Activated CD4-positive, alpha-beta memory T cell treated with anti-CD3 and anti-CD28 coated beads for 36 hours (primary cell): ENCODE results near the gene IRF2BP2. TPM values are rescaled to one million over a fixed set of nuclear protein-coding genes. Genes with fewer than 3 reads are reported as not detected.
A peak's percentile ranks its signal among the peaks of the same experiment; 100 is the strongest.

ENCODE experiments used
- CTCF ChIA-PET: fragments of 350-600 bp; sonication (Branson Sonifier 250); formaldehyde crosslinking; loops from one replicate; lab custom pipeline; 2021; ENCODE audit warnings: antibody characterized with exemption, inconsistent platforms; lab: Charles Lee
- POLR2A ChIA-PET: fragments of 350-600 bp; sonication (Branson Sonifier 250); formaldehyde crosslinking; loops from one replicate; lab custom pipeline; 2021; ENCODE audit warnings: antibody characterized with exemption; lab: Charles Lee
- DNase-seq: peaks from one replicate; pipeline ENCODE4 v3.0.0-alpha.2; 2020
- H3K27ac Mint-ChIP-seq: one replicate; pipeline ENCODE4 v1.8.0; 2021; ENCODE audit warnings: mixed read lengths
- H3K27me3 Mint-ChIP-seq: one replicate; pipeline ENCODE4 v1.8.0; 2021; ENCODE audit warnings: mixed read lengths
- H3K36me3 Mint-ChIP-seq: one replicate; pipeline ENCODE4 v1.8.0; 2021; ENCODE audit warnings: mixed read lengths
- H3K4me1 Mint-ChIP-seq: one replicate; pipeline ENCODE4 v1.8.0; 2021; ENCODE audit warnings: low read depth, mixed read lengths
- H3K4me3 Mint-ChIP-seq: one replicate; pipeline ENCODE4 v1.8.0; 2021; ENCODE audit warnings: mild to moderate bottlenecking, mixed read lengths
- H3K9me3 Mint-ChIP-seq: one replicate; pipeline ENCODE4 v1.8.0; 2021; ENCODE audit warnings: mixed read lengths
- intact Hi-C: fragments of 100-400 bp; cut with micrococcal nuclease; formaldehyde crosslinking; loops from one replicate; pipeline ENCODE4 v1.15.1; 2023
- total RNA-seq, 2 experiments: library from RNA; stranded (reverse); gene quantifications; one replicate each; pipeline ENCODE4 v1.2.3, GENCODE V29; 2021

IRF2BP2 gene
- total RNA-seq, 2 experiments from 2014 or later = 139 to 147 TPM

DNA sequence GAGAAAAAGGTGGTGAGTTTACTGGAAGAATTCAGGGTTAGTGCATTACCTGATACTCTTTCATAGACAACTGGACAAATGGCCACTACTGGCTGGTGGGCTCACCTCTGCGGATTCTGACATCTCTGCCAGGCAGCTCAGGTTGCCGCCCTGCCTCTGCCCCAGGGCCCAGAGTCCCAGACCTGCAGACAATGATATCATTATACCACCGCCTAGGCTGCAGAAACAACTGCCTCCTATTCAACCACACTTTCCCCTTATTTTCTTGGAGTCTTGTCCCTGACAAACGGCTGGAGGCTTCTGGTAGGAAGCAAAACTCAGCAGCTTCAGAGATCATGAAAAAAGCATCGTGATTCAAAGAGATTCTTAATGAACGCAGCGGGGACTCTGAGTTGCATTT lies 37.0 kb downstream of the IRF2BP2 start:
- Mint-ChIP-seq H3K4me3 (no peak overlapping the region), H3K27me3 (no peaks in the 10 kb centered on the region), H3K9me3 (no peaks in the 10 kb centered on the region), H3K36me3 (no peaks in the 10 kb centered on the region), H3K4me1 (no peaks in the 10 kb centered on the region), H3K27ac (no peak overlapping the region)
- intact Hi-C loops = no loop called here
- ChIA-PET CTCF (no interaction called here), POLR2A (no interaction called here)
- no peak for DNase-seq

DNA sequence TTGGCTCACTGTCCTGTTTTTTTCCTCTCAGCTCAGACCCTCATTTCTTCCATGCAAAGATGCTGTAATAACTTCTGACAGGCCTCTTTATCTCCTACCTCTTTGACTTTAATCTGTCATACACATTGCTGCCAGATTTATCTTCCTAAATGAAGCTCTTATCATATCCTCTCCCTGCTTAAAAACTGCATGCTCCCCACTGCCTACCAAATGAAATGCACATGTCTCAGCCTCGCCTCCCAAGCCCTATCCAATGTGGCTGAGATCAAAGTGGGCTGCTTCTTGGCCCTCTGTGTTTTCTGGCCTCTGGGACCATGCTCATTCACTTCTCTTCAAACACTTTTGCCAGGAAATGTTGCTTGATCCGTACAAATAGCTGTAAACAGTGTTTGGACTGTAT lies 38.3 kb downstream of the IRF2BP2 start:
- Mint-ChIP-seq H3K27me3 (peaks cover 2% of the 10 kb centered on the region), H3K4me3 (no peak overlapping the region), H3K9me3 (no peaks in the 10 kb centered on the region), H3K27ac (no peak overlapping the region), H3K36me3 (no peaks in the 10 kb centered on the region), H3K4me1 (no peaks in the 10 kb centered on the region)
- intact Hi-C loops = loop anchor here (2.0 kb wide), 1 partner anchor 19 kb away; no protein-coding TSS in a partner anchor
- ChIA-PET CTCF (interaction anchor here (0.6 kb wide), 2 partner anchors 780 to 808 kb away, joined by 3 read pairs; no protein-coding TSS in a partner anchor), POLR2A (no interaction called here)
- DNase-seq = no peak

DNA sequence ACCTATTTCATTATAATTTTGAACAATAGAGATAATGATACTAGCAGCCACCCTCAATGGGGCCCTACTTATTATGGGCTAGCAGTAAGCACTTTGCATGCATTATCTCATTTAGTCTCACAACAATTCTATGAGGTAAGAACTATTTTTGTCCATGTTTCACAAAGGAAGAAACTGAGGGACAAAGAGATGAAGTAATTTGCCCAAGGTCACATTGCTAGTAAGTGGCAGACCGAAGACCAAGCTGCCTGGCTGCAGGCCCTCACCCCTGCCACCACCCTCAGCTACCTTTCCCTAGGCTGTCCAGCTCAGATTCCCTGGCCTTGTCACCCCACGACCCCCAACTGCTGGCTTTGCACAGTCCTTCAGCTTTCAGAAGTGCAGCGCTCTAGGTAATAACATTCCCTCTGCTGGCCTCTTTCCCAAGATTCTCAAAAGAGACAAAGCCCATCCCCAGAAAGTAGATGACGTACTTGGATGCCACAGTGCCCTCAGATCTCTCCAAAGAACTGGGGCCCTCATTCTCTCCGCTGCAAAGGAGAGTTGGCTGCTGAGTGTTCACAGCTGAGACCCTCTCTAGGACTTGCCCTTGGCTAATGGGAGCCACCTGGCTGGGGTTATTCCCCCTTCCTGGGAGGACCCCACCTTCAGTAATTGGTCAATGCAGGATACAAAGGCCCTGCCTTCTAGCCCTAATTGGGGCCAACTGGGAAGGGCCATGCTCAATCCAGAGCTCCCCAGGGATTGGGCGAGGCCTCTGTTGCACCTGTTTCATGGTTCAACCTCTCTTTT lies 39.5 kb downstream of the IRF2BP2 start:
- CTCF ChIA-PET = no interaction called here
- Mint-ChIP-seq H3K36me3 (no peaks in the 10 kb centered on the region), H3K27me3 (peaks cover 2% of the 10 kb centered on the region), H3K27ac (no peak overlapping the region), H3K4me1 (no peaks in the 10 kb centered on the region), H3K4me3 (no peak overlapping the region), H3K9me3 (no peaks in the 10 kb centered on the region)
- DNase-seq = no peak
- POLR2A ChIA-PET = no interaction called here
- intact Hi-C loops = loop anchor here (2.0 kb wide), 1 partner anchor 20 kb away; no protein-coding TSS in a partner anchor

DNA sequence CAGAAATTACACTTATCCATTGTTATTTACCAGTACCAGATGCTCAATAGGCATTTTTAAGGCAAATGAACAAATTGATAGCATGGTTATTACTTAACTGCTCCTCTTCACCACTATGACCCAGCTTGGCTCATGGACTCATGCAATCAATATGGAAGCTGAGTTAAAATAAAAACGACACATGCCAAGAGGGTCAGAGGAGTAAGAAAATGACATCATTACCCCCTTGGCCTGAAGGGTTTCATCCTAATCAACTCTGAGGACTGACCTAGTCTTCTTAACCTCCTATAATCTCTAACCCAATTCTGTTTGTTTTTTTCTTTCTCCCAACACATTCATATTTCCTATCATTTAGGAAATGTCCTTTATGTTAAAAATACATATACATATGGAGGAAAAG lies 41.6 kb downstream of the IRF2BP2 start:
- Mint-ChIP-seq H3K9me3 (no peaks in the 10 kb centered on the region), H3K27ac (no peak overlapping the region), H3K27me3 (peaks cover 2% of the 10 kb centered on the region), H3K4me3 (no peak overlapping the region), H3K36me3 (no peaks in the 10 kb centered on the region), H3K4me1 (peaks cover 6% of the 10 kb centered on the region)
- POLR2A ChIA-PET = no interaction called here
- no peak for DNase-seq
- intact Hi-C loops = no loop called here
- CTCF ChIA-PET = no interaction called here

DNA sequence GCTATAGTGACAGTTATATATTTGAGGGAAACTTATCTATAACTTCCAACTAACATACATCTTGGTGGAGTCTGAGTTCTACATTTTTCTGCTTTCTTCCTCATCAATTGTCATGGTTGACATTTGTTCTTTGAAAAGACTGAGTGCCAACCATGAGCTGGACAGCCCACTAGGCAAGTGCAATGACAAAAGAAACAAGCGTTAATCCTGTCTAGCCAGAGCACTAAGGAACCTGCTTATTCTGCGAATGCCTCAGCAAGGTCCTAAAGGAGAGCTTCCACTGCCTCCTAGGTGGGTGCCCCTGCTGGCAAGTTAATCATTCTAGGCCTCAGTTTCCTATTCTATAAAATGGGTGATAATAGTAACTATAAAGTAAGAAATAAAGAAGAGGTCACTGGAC lies 44.8 kb downstream of the IRF2BP2 start:
- ChIA-PET CTCF (no interaction called here), POLR2A (no interaction called here)
- Mint-ChIP-seq H3K36me3 (no peaks in the 10 kb centered on the region), H3K4me1 (peaks cover 6% of the 10 kb centered on the region), H3K9me3 (no peaks in the 10 kb centered on the region), H3K27ac (no peak overlapping the region), H3K27me3 (peaks cover 2% of the 10 kb centered on the region), H3K4me3 (no peak overlapping the region)
- no peak for DNase-seq
- intact Hi-C loops = no loop called here

DNA sequence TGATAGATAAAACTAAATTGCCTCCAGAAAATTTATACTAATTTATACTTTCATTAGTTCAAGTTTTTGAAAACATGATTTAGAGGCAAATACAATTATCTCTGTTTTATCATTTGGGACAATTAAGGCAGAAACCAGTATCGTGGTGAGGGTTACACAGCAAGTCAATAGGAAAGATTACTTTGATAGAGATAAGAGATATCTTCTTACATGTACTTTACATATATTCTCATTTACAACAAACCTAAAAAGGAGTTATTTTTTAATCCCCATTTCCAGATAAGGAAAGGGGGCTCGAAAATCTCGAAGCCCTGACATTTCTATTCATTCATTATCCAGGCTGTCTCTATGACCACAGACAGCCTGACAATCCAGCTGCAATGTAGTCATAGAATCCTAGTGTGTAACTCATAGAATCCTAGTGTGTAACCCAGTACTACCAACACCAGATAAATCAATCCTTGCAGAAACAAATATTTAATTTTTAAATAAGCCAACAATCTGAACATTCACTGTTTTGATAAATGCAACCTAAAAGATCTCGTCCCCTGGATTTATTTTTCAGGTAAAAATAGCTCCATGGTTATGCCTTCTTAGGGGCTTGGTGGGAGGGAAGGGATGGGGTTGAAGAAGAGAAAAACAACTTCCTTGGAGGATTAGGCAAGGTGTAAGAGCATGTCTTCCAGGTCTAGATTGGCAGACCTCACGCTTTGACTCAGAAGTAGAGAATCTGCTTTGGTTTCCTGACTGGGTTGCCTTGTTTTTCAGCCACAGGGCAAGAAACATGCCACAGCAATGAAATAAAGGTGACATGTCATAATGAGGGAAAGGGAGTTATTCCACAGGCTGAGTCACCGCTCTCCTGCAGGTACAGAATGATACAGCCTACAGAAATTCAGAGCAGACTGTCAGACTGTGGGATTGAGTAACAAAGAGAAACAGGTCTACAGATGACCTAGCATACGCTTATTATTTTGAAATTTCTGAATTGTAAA lies 45.6 kb downstream of the IRF2BP2 start:
- Mint-ChIP-seq H3K4me3 (no peak overlapping the region), H3K4me1 (peaks cover 6% of the 10 kb centered on the region), H3K27ac (no peak overlapping the region), H3K36me3 (no peaks in the 10 kb centered on the region), H3K27me3 (peaks cover 2% of the 10 kb centered on the region), H3K9me3 (no peaks in the 10 kb centered on the region)
- peak; percentile 48 for DNase-seq
- POLR2A ChIA-PET = no interaction called here
- intact Hi-C loops = no loop called here
- CTCF ChIA-PET = no interaction called here

DNA sequence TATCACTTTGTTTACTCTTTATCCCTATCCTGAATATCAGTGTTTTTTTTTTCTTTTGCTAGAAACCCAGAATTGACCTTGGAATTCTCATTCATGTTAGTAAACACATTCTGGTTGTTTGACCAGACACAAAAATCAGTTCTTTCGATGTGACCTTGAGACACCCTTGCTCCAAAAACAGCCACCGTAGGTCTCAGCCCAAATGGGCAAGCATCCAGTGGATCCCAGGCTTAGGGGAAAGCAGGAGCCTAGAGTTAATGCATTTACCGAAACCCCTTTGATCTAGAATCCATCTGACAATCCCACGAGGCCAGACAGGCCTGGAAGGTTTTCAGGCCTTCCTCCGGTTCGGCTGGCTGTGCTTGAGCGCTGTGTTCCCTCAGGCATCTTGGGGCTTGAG lies 47.6 kb downstream of the IRF2BP2 start:
- Mint-ChIP-seq H3K36me3 (no peaks in the 10 kb centered on the region), H3K4me3 (no peak overlapping the region), H3K4me1 (peaks cover 6% of the 10 kb centered on the region), H3K9me3 (no peaks in the 10 kb centered on the region), H3K27me3 (peaks cover 2% of the 10 kb centered on the region), H3K27ac (no peak overlapping the region)
- no peak for DNase-seq
- POLR2A ChIA-PET = no interaction called here
- intact Hi-C loops = no loop called here
- CTCF ChIA-PET = no interaction called here

DNA sequence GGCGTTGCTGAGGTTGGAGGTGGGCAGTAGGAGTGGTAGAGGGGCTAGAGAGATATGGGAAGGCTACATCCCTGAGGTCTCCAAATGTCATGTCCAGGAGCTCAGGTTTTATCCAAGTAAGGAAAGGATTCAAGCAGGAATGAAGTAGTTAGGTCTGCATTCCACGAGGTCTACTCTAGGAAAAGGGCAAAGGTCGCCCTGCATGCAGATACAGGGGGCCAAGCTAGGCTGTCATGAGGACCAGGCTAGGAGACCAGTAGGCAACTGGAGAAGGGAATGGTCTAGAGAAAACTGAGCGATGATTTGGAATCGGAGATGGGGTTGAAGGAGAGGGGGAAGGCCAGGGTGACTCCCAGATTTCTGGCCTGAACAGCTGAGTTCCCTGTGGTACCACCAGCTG lies 48.7 kb downstream of the IRF2BP2 start:
- no peak for DNase-seq
- no peaks in the 10 kb centered on the region for H3K9me3 Mint-ChIP-seq
- POLR2A ChIA-PET = no interaction called here
- H3K36me3 Mint-ChIP-seq = no peaks in the 10 kb centered on the region
- H3K27ac Mint-ChIP-seq = no peak overlapping the region
- H3K4me1 Mint-ChIP-seq = peaks cover 6% of the 10 kb centered on the region
- no peak overlapping the region for H3K4me3 Mint-ChIP-seq
- H3K27me3 Mint-ChIP-seq = no peaks in the 10 kb centered on the region
- intact Hi-C loops = no loop called here
- CTCF ChIA-PET = no interaction called here

DNA sequence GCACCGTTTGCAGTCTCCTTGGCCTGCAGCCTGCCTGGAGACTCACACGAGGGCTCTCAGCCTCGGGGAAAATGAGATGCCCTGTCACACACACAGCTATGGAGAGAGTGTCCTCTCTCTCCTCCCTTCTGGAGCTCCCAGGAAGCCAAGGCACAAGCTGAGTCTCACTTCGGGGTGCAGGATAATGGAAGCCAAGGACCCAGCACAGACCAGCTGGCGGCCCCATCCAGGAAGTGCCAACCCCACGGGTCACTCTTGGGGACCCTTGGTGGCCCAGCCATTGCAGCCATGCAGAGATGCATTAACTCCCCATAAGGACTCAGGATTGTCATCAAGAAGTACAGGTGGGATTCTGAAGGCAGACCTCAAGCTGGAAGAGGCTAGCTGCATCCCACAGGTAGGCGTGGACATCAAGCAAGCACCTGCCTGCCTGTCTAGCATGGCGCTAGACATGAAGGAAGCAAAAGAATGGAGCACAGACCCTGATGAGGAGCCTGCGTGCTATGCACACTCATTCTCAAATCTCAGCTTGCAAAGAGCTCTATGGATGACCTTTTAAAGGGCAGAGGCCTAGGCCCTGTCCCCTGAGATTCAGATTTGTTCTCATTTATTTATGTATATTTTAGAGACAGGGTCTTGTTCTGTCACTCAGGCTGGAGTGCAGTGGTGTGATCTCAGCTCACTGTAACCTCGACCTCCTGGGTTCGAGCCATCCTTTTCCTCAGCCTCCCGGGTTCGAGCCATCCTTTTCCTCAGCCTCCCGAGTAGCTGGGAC lies 49.9 kb downstream of the IRF2BP2 start:
- no peak overlapping the region for H3K4me3 Mint-ChIP-seq

DNA sequence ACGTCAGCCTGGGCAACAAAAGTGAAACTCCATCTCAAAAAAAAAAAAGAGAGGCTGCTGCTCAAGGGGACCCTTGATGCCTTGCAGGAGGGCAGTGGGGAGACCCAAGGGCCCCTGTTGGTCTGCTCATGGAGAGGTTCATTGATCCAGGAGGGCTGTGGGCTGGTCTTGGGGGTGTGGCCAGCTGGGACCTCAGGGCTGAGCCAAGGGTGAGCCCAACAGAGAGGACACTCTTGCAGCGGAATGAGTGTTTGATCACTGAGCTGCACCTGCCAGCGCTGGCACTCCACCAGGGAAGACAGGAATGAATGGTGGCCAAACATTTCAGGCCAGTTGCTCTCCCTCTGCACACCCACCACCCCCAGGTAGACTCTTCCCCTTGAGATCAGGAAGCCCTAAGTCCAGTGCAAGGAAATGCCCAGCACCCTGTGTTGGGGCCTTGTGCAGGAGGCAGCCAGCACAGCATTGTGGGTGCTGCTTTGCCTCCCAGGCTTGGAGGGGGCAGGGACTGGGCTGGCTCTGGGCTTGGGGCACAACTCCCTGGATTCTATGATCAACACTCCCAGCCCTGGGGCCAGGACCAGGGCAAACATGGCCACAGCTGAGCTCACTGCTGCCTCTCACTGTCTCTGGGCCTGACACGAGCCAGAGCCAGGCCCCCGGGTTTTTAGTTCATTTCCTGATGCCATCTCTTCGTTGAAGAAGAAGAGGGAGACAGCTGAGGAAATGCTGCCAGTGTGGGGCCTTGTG lies 50.7 kb downstream of the IRF2BP2 start:
- no peaks in the 10 kb centered on the region for H3K9me3 Mint-ChIP-seq
- no peak overlapping the region for H3K4me3 Mint-ChIP-seq
- H3K4me1 Mint-ChIP-seq = no peaks in the 10 kb centered on the region
- no peaks in the 10 kb centered on the region for H3K27me3 Mint-ChIP-seq
- POLR2A ChIA-PET = no interaction called here
- CTCF ChIA-PET = no interaction called here
- H3K27ac Mint-ChIP-seq = no peak overlapping the region
- intact Hi-C loops = no loop called here
- DNase-seq = no peak
- no peaks in the 10 kb centered on the region for H3K36me3 Mint-ChIP-seq

More for the DNA sequence above, 49.9 kb downstream of the IRF2BP2 start:
- DNase-seq = no peak
- intact Hi-C loops = no loop called here
- POLR2A ChIA-PET = no interaction called here
- no peaks in the 10 kb centered on the region for H3K36me3 Mint-ChIP-seq
- peaks cover 6% of the 10 kb centered on the region for H3K4me1 Mint-ChIP-seq
- H3K9me3 Mint-ChIP-seq = no peaks in the 10 kb centered on the region
- CTCF ChIA-PET = no interaction called here
- no peaks in the 10 kb centered on the region for H3K27me3 Mint-ChIP-seq
- H3K27ac Mint-ChIP-seq = no peak overlapping the region

DNA sequence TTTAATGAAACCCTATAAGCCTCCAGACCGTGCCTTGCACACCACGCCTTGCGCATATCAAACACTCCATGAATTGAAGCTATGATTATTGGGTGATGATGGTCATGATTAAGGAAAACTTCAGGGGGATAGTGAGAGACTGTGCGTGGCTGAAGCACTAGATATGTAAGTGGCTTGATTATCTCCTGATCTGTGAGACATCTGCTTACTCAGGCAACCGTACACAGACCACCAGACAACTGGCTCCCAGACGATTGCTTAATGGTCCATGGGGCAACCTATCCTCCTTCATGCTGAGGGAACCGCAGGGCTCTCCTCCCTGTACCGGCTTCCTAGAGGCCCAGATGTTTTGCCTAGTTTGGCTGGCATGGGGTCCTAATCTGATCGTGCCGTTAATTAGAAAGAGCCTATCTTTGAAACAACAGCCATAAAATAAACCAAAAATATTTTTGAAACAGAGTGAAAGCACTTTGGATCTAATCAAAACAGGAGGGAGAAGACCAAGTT lies 51.6 kb downstream of the IRF2BP2 start:
- DNase-seq = no peak
- H3K4me1 Mint-ChIP-seq = no peaks in the 10 kb centered on the region
- intact Hi-C loops = no loop called here
- no peaks in the 10 kb centered on the region for H3K9me3 Mint-ChIP-seq
- POLR2A ChIA-PET = no interaction called here
- H3K4me3 Mint-ChIP-seq = no peak overlapping the region
- H3K27ac Mint-ChIP-seq = no peak overlapping the region
- CTCF ChIA-PET = no interaction called here
- H3K27me3 Mint-ChIP-seq = no peaks in the 10 kb centered on the region
- H3K36me3 Mint-ChIP-seq = no peaks in the 10 kb centered on the region
